IMR-90 (cell line): ENCODE measurements around the gene L3MBTL2. TPM values are rescaled to one million over a fixed set of nuclear protein-coding genes. Genes with fewer than 3 reads are reported as not detected.
"Not testable (repeated sequence)": the region's sequence is repeated elsewhere in the genome, so short reads cannot be mapped to it uniquely, and the experiment has no call there.

ENCODE experiments used
- ATAC-seq: fragments of 200-7000 bp; cut with Tn5 transposase; 2 replicates; pipeline ENCODE4 v1.9.1; 2020; ENCODE audit warnings: low read depth, mild to moderate bottlenecking, moderate library complexity
- BruUV-seq: library from RNA; stranded (reverse); fragments of 400-500 nt; replicated peaks from 2 replicates; lab custom pipeline; 2021; lab: Mats Ljungman, UMichigan
- CTCF ChIA-PET: fragments of 300-600 bp; formaldehyde crosslinking; extraction: SDS; loops from one replicate; lab custom pipeline; 2021; ENCODE audit warnings: antibody characterized with exemption; lab: Yijun Ruan, JAX
- POLR2A ChIA-PET: fragments of 300-600 bp; sonication (Branson Sonifier 250); formaldehyde crosslinking; loops from one replicate; lab custom pipeline; 2022; ENCODE audit warnings: antibody characterized with exemption; ENCODE audit not compliant: unreplicated experiment; lab: Charles Lee
- DNase-seq: peaks from one replicate; pipeline ENCODE4 v3.0.0; 2013
- H2AFZ ChIP-seq: replicated peaks from 2 replicates; pipeline ENCODE3; 2013; ENCODE audit warnings: low read length, mild to moderate bottlenecking; ENCODE audit not compliant: poor library complexity
- H2AK5ac ChIP-seq: 2 replicates; pipeline ENCODE4 v1.6.1; 2013; ENCODE audit warnings: low read depth, low read length, inconsistent platforms
- H2AK9ac ChIP-seq: replicated peaks from 2 replicates; pipeline ENCODE3; 2013; ENCODE audit warnings: mild to moderate bottlenecking, low read depth, low read length, moderate library complexity; ENCODE audit not compliant: poor library complexity
- H2BK120ac ChIP-seq: 2 replicates; pipeline ENCODE4 v1.6.1; 2013; ENCODE audit warnings: low read depth, low read length, inconsistent platforms
- H2BK15ac ChIP-seq: 3 replicates; pipeline ENCODE4 v1.6.1; 2013; ENCODE audit warnings: low read depth, low read length, inconsistent platforms
- H2BK20ac ChIP-seq: 2 replicates; pipeline ENCODE4 v1.6.1; 2013; ENCODE audit warnings: low read depth, mild to moderate bottlenecking, inconsistent platforms, low read length, moderate library complexity
- H2BK5ac ChIP-seq: 2 replicates; pipeline ENCODE4 v1.6.1; 2013; ENCODE audit warnings: mild to moderate bottlenecking, low read depth, low read length, inconsistent platforms; ENCODE audit not compliant: poor library complexity, severe bottlenecking
- H3K14ac ChIP-seq: replicated peaks from 2 replicates; pipeline ENCODE4 v1.6.1; 2013; ENCODE audit warnings: low read depth, low read length, inconsistent platforms
- H3K18ac ChIP-seq: 2 replicates; pipeline ENCODE4 v1.6.1; 2013; ENCODE audit warnings: low read depth, low read length, control low read depth
- H3K23ac ChIP-seq: 2 replicates; pipeline ENCODE4 v1.6.1; 2013; ENCODE audit warnings: low read depth, low read length, inconsistent platforms
- H3K27ac ChIP-seq: 2 replicates; pipeline ENCODE4 v1.5.1; 2013; ENCODE audit warnings: mild to moderate bottlenecking, control low read depth, low read length; ENCODE audit not compliant: insufficient read depth
- H3K27me3 ChIP-seq: 2 replicates; pipeline ENCODE4 v1.6.1; 2013; ENCODE audit warnings: low read length; ENCODE audit not compliant: control insufficient read depth, insufficient read depth
- H3K36me3 ChIP-seq: 2 replicates; pipeline ENCODE4 v1.6.1; 2013; ENCODE audit warnings: low read length, mixed read lengths; ENCODE audit not compliant: control insufficient read depth, insufficient read depth
- H3K4ac ChIP-seq: 2 replicates; pipeline ENCODE4 v1.6.1; 2013; ENCODE audit warnings: low read depth, low read length, inconsistent platforms
- H3K4me1 ChIP-seq: 2 replicates; pipeline ENCODE4 v1.6.1; 2013; ENCODE audit warnings: low read length, mixed read lengths; ENCODE audit not compliant: control insufficient read depth, insufficient read depth
- H3K4me2 ChIP-seq: 2 replicates; pipeline ENCODE4 v1.6.1; 2013; ENCODE audit warnings: low read depth, mild to moderate bottlenecking, control low read depth, low read length, moderate library complexity
- H3K4me3 ChIP-seq: 2 replicates; pipeline ENCODE4 v1.5.1; 2013; ENCODE audit warnings: low read depth, mild to moderate bottlenecking, control low read depth, low read length, moderate library complexity; ENCODE audit not compliant: insufficient read depth
- H3K56ac ChIP-seq: 2 replicates; pipeline ENCODE4 v1.6.1; 2013; ENCODE audit warnings: low read length, inconsistent platforms; ENCODE audit not compliant: insufficient read depth; ENCODE audit errors: extremely low read depth
- H3K79me1 ChIP-seq, 2 experiments: 2 replicates each; pipeline ENCODE4 v1.6.1; 2013; ENCODE audit warnings: low read length in 2 of 2, inconsistent platforms in 1 of 2, low read depth in 1 of 2
- H3K9ac ChIP-seq: 2 replicates; pipeline ENCODE4 v1.6.1; 2013; ENCODE audit warnings: low read depth, low read length, control low read depth
- H3K9me1 ChIP-seq: 2 replicates; pipeline ENCODE4 v1.6.1; 2013; ENCODE audit warnings: low read length, inconsistent platforms; ENCODE audit not compliant: insufficient read depth
- H3K9me3 ChIP-seq: 2 replicates; pipeline ENCODE4 v1.6.1; 2013; ENCODE audit warnings: low read length; ENCODE audit not compliant: control insufficient read depth, insufficient read depth
- H4K20me1 ChIP-seq: 2 replicates; pipeline ENCODE4 v1.6.1; 2013; ENCODE audit warnings: low read length, inconsistent platforms; ENCODE audit not compliant: insufficient read depth
- H4K5ac ChIP-seq: 2 replicates; pipeline ENCODE4 v1.6.1; 2013; ENCODE audit warnings: mild to moderate bottlenecking, low read depth, low read length, control low read depth
- H4K8ac ChIP-seq, 2 experiments: 2 replicates each; pipeline ENCODE4 v1.6.1; 2013; ENCODE audit warnings: low read depth in 2 of 2, low read length in 2 of 2, control low read depth in 1 of 2, inconsistent platforms in 1 of 2
- H4K91ac ChIP-seq: 2 replicates; pipeline ENCODE4 v1.6.1; 2013; ENCODE audit warnings: low read depth, low read length, inconsistent platforms; ENCODE audit not compliant: insufficient read depth
- WGBS, 2 experiments: methylation state at CpG; one replicate each; pipeline versions ENCODE4 v1.1.5 to v1.1.7; 2013; ENCODE audit warnings: missing lambda C conversion rate in 2 of 2; ENCODE audit not compliant: insufficient read length in 1 of 2; ENCODE audit errors: extremely low coverage in 2 of 2; 5-methylcytosine and 5-hydroxymethylcytosine counted together
- dilution Hi-C: fragments of 300-500 bp; cut with HindIII; formaldehyde crosslinking; loops from one replicate; pipeline ENCODE4 v1.14.3; 2018; ENCODE audit warnings: low sequenced_read_pairs; ENCODE audit not compliant: unreplicated experiment
- in situ Hi-C: fragments of 300-500 bp; cut with MboI; formaldehyde crosslinking; loops from 3 replicates; pipeline ENCODE4 v1.14.3; 2019; ENCODE audit warnings: low sequenced_read_pairs, inconsistent platforms, mixed read lengths
- intact Hi-C: fragments of 100-400 bp; cut with micrococcal nuclease; formaldehyde crosslinking; loops from 2 replicates; pipeline ENCODE4 v1.10.0; 2022
- polyA plus RNA-seq, 3 experiments: library from polyadenylated mRNA; depleted of rRNA; stranded (reverse); fragments of >200 nt; gene quantifications; 2 replicates each; pipeline ENCODE4 v1.2.3, GENCODE V29; 2012; ENCODE audit warnings: low replicate concordance in 1 of 3
- total RNA-seq: library from RNA; depleted of rRNA; stranded (reverse); fragments of >200 nt; gene quantifications from 2 replicates; pipeline ENCODE4 v1.2.3, GENCODE V29; 2012

The L3MBTL2 gene
- total and polyA plus RNA-seq, 2 of the 4 experiments (the other 2 are of a cell fraction) = 20.6 to 25.1 TPM

DNA sequence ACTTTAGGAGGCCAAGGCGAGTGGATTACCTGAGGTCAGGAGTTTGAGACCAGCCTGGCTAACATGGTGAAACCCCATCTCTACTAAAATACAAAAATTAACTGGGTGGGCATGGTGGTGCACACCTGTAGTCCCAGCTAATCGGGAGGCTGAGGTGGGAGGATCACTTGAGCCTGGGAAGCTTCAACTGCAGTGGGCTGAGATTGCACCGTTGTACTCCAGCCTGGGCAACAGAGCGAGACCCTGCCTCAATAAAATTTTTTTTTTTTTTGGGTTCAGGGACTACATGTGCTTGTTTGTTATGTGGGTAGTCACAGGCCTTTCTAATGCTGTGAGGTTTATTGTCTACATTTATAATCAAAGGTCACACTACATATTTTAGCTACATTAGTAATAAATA, 54.6 kb downstream of the L3MBTL2 start:
- BruUV-seq, CTCF ChIA-PET, H2BK15ac ChIP-seq, H3K4ac ChIP-seq, H4K91ac ChIP-seq, DNase-seq, H2BK5ac ChIP-seq, H3K9me3 ChIP-seq, H3K14ac ChIP-seq, H2BK20ac ChIP-seq, H2AFZ ChIP-seq, H3K18ac ChIP-seq, H3K4me3 ChIP-seq, H2BK120ac ChIP-seq, H3K23ac ChIP-seq, dilution Hi-C loops, H3K56ac ChIP-seq, H3K4me2 ChIP-seq, H2AK9ac ChIP-seq, H2AK5ac ChIP-seq, H4K5ac ChIP-seq, H3K27ac ChIP-seq, in situ Hi-C loops, ATAC-seq, H3K9ac ChIP-seq, H3K27me3 ChIP-seq, H4K8ac ChIP-seq: not testable (repeated sequence)
- Histone ChIP-seq H3K79me1 (peaks cover 59 to 89% of the 10 kb centered on the region in 2 experiments), H3K4me1 (peaks cover 14% of the 10 kb centered on the region), H3K36me3 (peaks cover 79% of the 10 kb centered on the region), H4K20me1 (peaks cover 37% of the 10 kb centered on the region), H3K9me1 (peaks cover 34% of the 10 kb centered on the region)
- intact Hi-C loops = loop anchor here (5.0 kb wide), 1 partner anchor 337 kb away; no protein-coding TSS in a partner anchor
- POLR2A ChIA-PET = interaction anchor here (0.6 to 0.7 kb wide), 2 partner anchors 16 to 18 kb away, joined by 3 to 12 read pairs; no protein-coding TSS in a partner anchor
- 100% methylated on average over 1 of the region's 4 CpGs; no CpG with 5 or more reads in 1 of the 2 experiments for WGBS, 2 experiments
